Measurements from ENCODE around the gene CPSF6. TPM values are rescaled to one million over a fixed set of nuclear protein-coding genes. Genes with fewer than 3 reads are reported as not detected.
A peak's percentile ranks its signal among the peaks of the same experiment; 100 is the strongest.
"Not testable (repeated sequence)": the region's sequence is repeated elsewhere in the genome, so short reads cannot be mapped to it uniquely, and the experiment has no call there.

The CPSF6 gene, protein sequence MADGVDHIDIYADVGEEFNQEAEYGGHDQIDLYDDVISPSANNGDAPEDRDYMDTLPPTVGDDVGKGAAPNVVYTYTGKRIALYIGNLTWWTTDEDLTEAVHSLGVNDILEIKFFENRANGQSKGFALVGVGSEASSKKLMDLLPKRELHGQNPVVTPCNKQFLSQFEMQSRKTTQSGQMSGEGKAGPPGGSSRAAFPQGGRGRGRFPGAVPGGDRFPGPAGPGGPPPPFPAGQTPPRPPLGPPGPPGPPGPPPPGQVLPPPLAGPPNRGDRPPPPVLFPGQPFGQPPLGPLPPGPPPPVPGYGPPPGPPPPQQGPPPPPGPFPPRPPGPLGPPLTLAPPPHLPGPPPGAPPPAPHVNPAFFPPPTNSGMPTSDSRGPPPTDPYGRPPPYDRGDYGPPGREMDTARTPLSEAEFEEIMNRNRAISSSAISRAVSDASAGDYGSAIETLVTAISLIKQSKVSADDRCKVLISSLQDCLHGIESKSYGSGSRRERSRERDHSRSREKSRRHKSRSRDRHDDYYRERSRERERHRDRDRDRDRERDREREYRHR
- 100 to 1,000 TPM; 107 to 109 TPM for total RNA-seq

- no peaks in the 10 kb centered on the region for H3K9me3 Mint-ChIP-seq (ENCODE audit: low read depth)
- ChIA-PET CTCF (interaction anchor here (5.3 kb wide), 1 partner anchor 14 kb away, joined by 39 read pairs; no protein-coding TSS in a partner anchor), POLR2A (no interaction called here)
- H3K4me1 Mint-ChIP-seq = peaks cover 48% of the 10 kb centered on the region
- no peaks in the 10 kb centered on the region for H3K27me3 Mint-ChIP-seq
- peak within 1 kb of the TSS; percentile 99 for H3K27ac Mint-ChIP-seq
- H3K4me3 Mint-ChIP-seq = peak within 1 kb of the TSS; percentile 100
- H3K36me3 Mint-ChIP-seq (ENCODE audit: low read depth) = peaks cover 29% of the 10 kb centered on the region
- peak; percentile 90 for ATAC-seq
- DNase-seq = peak; percentile 99
- intact Hi-C loops (cut with DNase I, micrococcal nuclease) = loop anchor here (1.0 to 5.0 kb wide), 11 partner anchors 82 to 1128 kb away; partner anchors contain the start of genes CCT2 (in 2 of the 2), CPM (in 1 of the 2), FRS2 (in 1 of the 2) and KCNMB4 (in 1 of the 2)
Observed at GRCh38 chr12:69239352-69239921, at the start of gene CPSF6. CPSF6 (plus strand) TSS chr12:69239569; CDS start chr12:69239647, 78 bp downstream.

DNA sequence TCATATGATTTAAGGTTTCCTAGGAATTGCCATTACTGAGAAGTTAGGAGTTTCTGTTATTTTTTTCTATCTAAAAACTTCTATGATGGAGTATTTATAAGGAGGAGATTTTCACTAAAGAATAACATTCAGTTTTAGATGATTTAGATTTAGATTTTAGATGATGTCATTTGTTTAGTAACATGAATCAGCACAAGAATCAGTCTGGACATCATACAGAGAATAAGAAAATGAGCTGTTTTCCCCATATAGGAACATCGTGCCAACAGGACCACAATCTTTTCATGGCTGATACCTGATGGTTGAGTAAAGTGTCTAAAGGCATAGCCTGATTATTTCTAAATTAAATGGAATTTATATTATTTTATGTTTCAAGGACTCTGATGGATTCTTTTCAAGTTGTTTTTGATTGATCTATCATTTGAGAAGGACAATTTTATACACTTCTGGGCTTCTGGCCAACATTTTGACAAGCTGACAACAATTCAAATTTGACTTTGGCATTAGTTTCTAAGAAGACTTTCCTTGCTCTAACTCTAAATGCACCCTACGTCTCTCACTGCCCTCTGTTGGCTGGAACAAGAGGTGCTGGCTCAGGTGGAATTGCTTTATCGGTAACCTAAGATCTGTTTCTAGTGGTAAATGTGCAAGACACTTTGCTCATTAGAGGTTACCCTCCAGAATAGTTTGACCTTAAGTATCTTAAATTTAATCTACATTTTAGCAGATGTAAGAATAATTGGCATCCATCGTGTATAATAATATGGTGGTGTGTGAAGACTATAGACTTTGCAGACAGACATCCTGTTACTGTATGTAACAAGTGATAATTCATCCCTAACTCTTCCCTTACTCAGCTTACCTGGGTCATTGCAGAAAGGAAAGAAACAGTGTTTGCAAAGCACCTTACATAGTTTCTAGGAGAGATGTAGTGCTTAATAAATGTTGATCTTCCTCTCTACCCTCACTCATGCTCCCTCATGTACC lies 42.8 kb upstream of the CPSF6 start:
- CTCF ChIA-PET = interaction anchor here (0.9 to 1.2 kb wide), 4 partner anchors 15 to 97 kb away, joined by 3 to 4 read pairs (median 3); no protein-coding TSS in a partner anchor
- no peak overlapping the region for H3K4me3 Mint-ChIP-seq

GRCh38 chr12:69199976-69200375 lies 39.4 kb upstream of the CPSF6 start:
- H3K4me1 Mint-ChIP-seq = not testable (repeated sequence)

More for the DNA sequence above, 42.8 kb upstream of the CPSF6 start:
- POLR2A ChIA-PET = no interaction called here
- no peak for ATAC-seq
- Mint-ChIP-seq H3K4me1 (no peaks in the 10 kb centered on the region), H3K9me3 (ENCODE audit: low read depth) (peaks cover 38% of the 10 kb centered on the region), H3K36me3 (ENCODE audit: low read depth) (peaks cover 4% of the 10 kb centered on the region), H3K27me3 (no peaks in the 10 kb centered on the region), H3K27ac (no peak overlapping the region)
- intact Hi-C loops (cut with DNase I, micrococcal nuclease) = no loop called here
- peak; percentile 6 for DNase-seq

GRCh38 chr12:69204191-69204590 lies 35.2 kb upstream of the CPSF6 start:
- Mint-ChIP-seq H3K4me1 (no peaks in the 10 kb centered on the region), H3K36me3 (ENCODE audit: low read depth) (peaks cover 4% of the 10 kb centered on the region), H3K27ac (no peak overlapping the region), H3K4me3 (no peak overlapping the region), H3K9me3 (ENCODE audit: low read depth) (peaks cover 35% of the 10 kb centered on the region), H3K27me3 (peaks cover 3% of the 10 kb centered on the region)
- POLR2A ChIA-PET = no interaction called here
- intact Hi-C loops (cut with DNase I, micrococcal nuclease) = no loop called here
- DNase-seq (no peak), ATAC-seq (no peak)
- CTCF ChIA-PET = no interaction called here

More at GRCh38 chr12:69199976-69200375, 39.4 kb upstream of the CPSF6 start:
- ATAC-seq; CTCF ChIA-PET; H3K27me3 Mint-ChIP-seq; POLR2A ChIA-PET; intact Hi-C loops (cut with DNase I, micrococcal nuclease); DNase-seq; H3K36me3 Mint-ChIP-seq (ENCODE audit: low read depth); H3K4me3 Mint-ChIP-seq; H3K27ac Mint-ChIP-seq: not testable (repeated sequence)
- H3K9me3 Mint-ChIP-seq (ENCODE audit: low read depth) = peaks cover 37% of the 10 kb centered on the region

DNA sequence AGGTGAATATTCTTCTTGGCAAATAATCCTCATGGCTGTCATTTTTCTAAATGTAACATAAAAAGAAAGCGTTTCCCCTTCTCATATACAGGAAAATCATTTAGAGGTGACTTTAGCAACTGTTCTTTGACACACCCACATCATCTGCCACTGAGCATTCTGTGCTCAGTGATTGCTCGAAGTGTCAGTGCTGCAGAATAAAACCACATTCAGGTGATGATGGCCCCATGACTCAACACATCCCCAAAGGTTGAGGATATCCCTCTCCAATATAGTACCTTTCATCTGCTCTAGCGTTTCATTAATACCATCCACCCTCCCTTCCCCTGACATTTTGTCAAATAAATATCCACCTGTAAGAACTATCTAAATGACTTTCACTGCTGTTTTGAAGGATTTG lies 28.7 kb upstream of the CPSF6 start:
- intact Hi-C loops (cut with DNase I, micrococcal nuclease) = no loop called here
- H3K36me3 Mint-ChIP-seq (ENCODE audit: low read depth) = peaks cover 2% of the 10 kb centered on the region
- ChIA-PET CTCF (interaction anchor here (0.7 to 0.9 kb wide), 2 partner anchors 29 to 56 kb away, joined by 3 to 4 read pairs; no protein-coding TSS in a partner anchor), POLR2A (no interaction called here)
- DNase-seq = no peak
- peaks cover 2% of the 10 kb centered on the region for H3K4me1 Mint-ChIP-seq
- H3K9me3 Mint-ChIP-seq (ENCODE audit: low read depth) = peaks cover 11% of the 10 kb centered on the region
- no peak overlapping the region for H3K27ac Mint-ChIP-seq
- no peak overlapping the region for H3K4me3 Mint-ChIP-seq
- ATAC-seq = no peak
- no peaks in the 10 kb centered on the region for H3K27me3 Mint-ChIP-seq

- Mint-ChIP-seq H3K4me3 (no peak overlapping the region), H3K36me3 (ENCODE audit: low read depth) (peaks cover 2% of the 10 kb centered on the region), H3K27me3 (no peaks in the 10 kb centered on the region)
Observed at GRCh38 chr12:69211160-69211559, 28.2 kb upstream of the CPSF6 start.

DNA sequence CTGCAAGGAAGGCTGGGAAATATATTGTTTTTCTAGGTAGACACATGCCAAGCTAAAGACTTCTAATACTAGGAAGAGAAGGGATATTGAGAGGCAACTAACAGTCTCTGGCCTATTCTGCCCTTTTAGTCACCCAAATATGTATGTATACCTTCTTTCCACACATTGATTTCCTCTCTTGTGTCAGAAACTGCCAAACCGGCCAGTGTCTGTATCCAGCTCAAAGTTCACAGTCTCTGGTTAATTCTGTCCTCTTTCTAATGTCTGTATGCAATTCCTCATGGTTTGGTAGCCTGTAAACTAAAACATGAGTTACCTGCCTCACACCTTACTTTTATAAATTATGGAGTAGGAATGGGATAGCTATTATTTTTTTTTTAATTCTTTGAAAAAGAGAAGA lies 25.2 kb upstream of the CPSF6 start:
- intact Hi-C loops (cut with DNase I, micrococcal nuclease) = no loop called here
- DNase-seq (no peak), ATAC-seq (no peak)
- POLR2A ChIA-PET = no interaction called here
- H3K36me3 Mint-ChIP-seq (ENCODE audit: low read depth) = no peaks in the 10 kb centered on the region
- CTCF ChIA-PET = interaction anchor here (0.6 to 0.9 kb wide), 3 partner anchors 12 to 34 kb away, joined by 3 to 4 read pairs (median 3); no protein-coding TSS in a partner anchor
- H3K27ac Mint-ChIP-seq = no peak overlapping the region
- H3K9me3 Mint-ChIP-seq (ENCODE audit: low read depth) = no peaks in the 10 kb centered on the region
- peaks cover 2% of the 10 kb centered on the region for H3K4me1 Mint-ChIP-seq
- H3K4me3 Mint-ChIP-seq = no peak overlapping the region
- no peaks in the 10 kb centered on the region for H3K27me3 Mint-ChIP-seq

More at GRCh38 chr12:69211160-69211559, 28.2 kb upstream of the CPSF6 start:
- no peak overlapping the region for H3K27ac Mint-ChIP-seq
- ATAC-seq = no peak
- ChIA-PET POLR2A (no interaction called here), CTCF (no interaction called here)
- intact Hi-C loops (cut with DNase I, micrococcal nuclease) = no loop called here
- H3K9me3 Mint-ChIP-seq (ENCODE audit: low read depth) = peaks cover 10% of the 10 kb centered on the region
- DNase-seq = no peak
- H3K4me1 Mint-ChIP-seq = peaks cover 2% of the 10 kb centered on the region

GRCh38 chr12:69225251-69225910 lies 14.0 kb upstream of the CPSF6 start:
- no peaks in the 10 kb centered on the region for H3K9me3 Mint-ChIP-seq (ENCODE audit: low read depth)
- intact Hi-C loops (cut with DNase I, micrococcal nuclease) = no loop called here
- POLR2A ChIA-PET = interaction anchor here (0.7 kb wide), 1 partner anchor 11 kb away, joined by 3 read pairs; no protein-coding TSS in a partner anchor
- H3K36me3 Mint-ChIP-seq (ENCODE audit: low read depth) = no peaks in the 10 kb centered on the region
- H3K4me1 Mint-ChIP-seq = no peaks in the 10 kb centered on the region
- CTCF ChIA-PET = interaction anchor here (1.2 kb wide), 1 partner anchor 11 kb away, joined by 4 read pairs; no protein-coding TSS in a partner anchor
- no peak for DNase-seq
- no peak for ATAC-seq
- no peak overlapping the region for H3K4me3 Mint-ChIP-seq
- peaks cover 3% of the 10 kb centered on the region for H3K27me3 Mint-ChIP-seq
- H3K27ac Mint-ChIP-seq = no peak overlapping the region

- CTCF ChIA-PET = no interaction called here
Observed at GRCh38 chr12:69231479-69231878, 7.9 kb upstream of the CPSF6 start.

GRCh38 chr12:69238589-69239351 lies 599 bp upstream of the CPSF6 start:
- ChIA-PET CTCF (no interaction called here), POLR2A (no interaction called here)
- Mint-ChIP-seq H3K4me3 (peak overlapping the region; percentile 85), H3K4me1 (peaks cover 47% of the 10 kb centered on the region), H3K27me3 (no peaks in the 10 kb centered on the region), H3K27ac (peak overlapping the region; percentile 90), H3K36me3 (ENCODE audit: low read depth) (peaks cover 28% of the 10 kb centered on the region), H3K9me3 (ENCODE audit: low read depth) (no peaks in the 10 kb centered on the region)
- intact Hi-C loops (cut with DNase I, micrococcal nuclease) = loop anchor here (1.0 to 5.0 kb wide), 11 partner anchors 81 to 1129 kb away; partner anchors contain the start of genes CCT2 (in 2 of the 2), CPM (in 1 of the 2), FRS2 (in 1 of the 2) and KCNMB4 (in 1 of the 2)
- ATAC-seq = no peak
- no peak for DNase-seq

More at GRCh38 chr12:69231479-69231878, 7.9 kb upstream of the CPSF6 start:
- no peaks in the 10 kb centered on the region for H3K27me3 Mint-ChIP-seq
- ATAC-seq (no peak), DNase-seq (no peak)
- no peak overlapping the region for H3K4me3 Mint-ChIP-seq
- no peak overlapping the region for H3K27ac Mint-ChIP-seq
- H3K4me1 Mint-ChIP-seq = no peaks in the 10 kb centered on the region
- peaks cover 3% of the 10 kb centered on the region for H3K36me3 Mint-ChIP-seq (ENCODE audit: low read depth)
- intact Hi-C loops (cut with DNase I, micrococcal nuclease) = no loop called here
- POLR2A ChIA-PET = no interaction called here
- H3K9me3 Mint-ChIP-seq (ENCODE audit: low read depth) = peaks cover 20% of the 10 kb centered on the region

Measured in activated CD4-positive, alpha-beta T cell treated with anti-CD3 and anti-CD28 coated beads for 36 hours (primary cell).